ENCODE data around the gene PLA1A.
"Not testable (repeated sequence)": the region's sequence is repeated elsewhere in the genome, so short reads cannot be mapped to it uniquely, and the experiment has no call there.

PLA1A gene

GRCh38 chr3:119677641-119677934, 79.9 kb downstream of the PLA1A start:
- ChIA-PET POLR2A (interaction anchor here (0.6 kb wide), 1 partner anchor 93 kb away, joined by 3 read pairs; no protein-coding TSS in a partner anchor), CTCF (no interaction called here)
- Histone ChIP-seq H3K36me3 (ENCODE audit: control insufficient read depth in 4 of 4, insufficient read depth in 4 of 4, low read length in 3 of 4) (peaks cover 6 to 22% (median 13%) of the 10 kb centered on the region in 4 experiments), H3K4me1 (ENCODE audit: control extremely low read depth in 1 of 4, control insufficient read depth in 4 of 4, insufficient read depth in 4 of 4, low read length in 3 of 4) (peaks cover 3 to 15% (median 11%) of the 10 kb centered on the region in 4 experiments), H3K9me3 (ENCODE audit: control extremely low read depth in 1 of 5, control insufficient read depth in 4 of 5, insufficient read depth in 2 of 5, low read depth in 1 of 5, low read length in 4 of 5) (no peaks in the 10 kb centered on the region), H3K27me3 (replicated peaks in 2 of 5; ENCODE audit: control insufficient read depth in 4 of 5, insufficient read depth in 5 of 5, low read length in 4 of 5) (no peaks in the 10 kb centered on the region), H3K4me3 (ENCODE audit: control insufficient read depth in 1 of 7, extremely low read depth in 1 of 7, insufficient read depth in 4 of 7, low read depth in 2 of 7, low read length in 6 of 7) (peak overlapping the region; percentile 71 to 91 (median 87)), H3K27ac (ENCODE audit: insufficient read depth in 1 of 2, low read depth in 1 of 2, low read length in 2 of 2, poor library complexity in 1 of 2, severe bottlenecking in 2 of 2) (peak overlapping the region; percentile 69 to 86)
- WGBS (ENCODE audit: insufficient coverage), result 19% methylated on average over 2 of the region's 6 CpGs
- DNase-seq, result no peak

DNA sequence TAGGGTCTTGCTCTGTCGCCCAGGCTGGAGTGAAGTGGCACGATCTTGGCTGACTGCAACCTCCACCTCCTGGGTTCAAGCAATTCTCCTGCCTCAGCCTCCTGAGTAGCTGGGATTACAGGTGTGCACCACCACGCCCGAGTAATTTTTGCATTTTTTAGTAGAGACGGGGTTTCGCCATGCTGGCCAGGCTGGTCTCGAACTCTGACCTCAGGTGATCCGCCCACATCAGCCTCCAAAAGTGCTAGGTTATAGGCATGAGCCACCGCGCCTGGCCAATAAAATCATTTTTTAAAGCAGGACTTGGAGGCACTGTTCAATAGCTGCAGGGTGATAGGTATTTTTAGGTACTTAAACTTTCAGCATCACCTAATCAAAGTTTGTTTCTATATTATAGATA, 80.5 kb downstream of the PLA1A start:
- H3K27ac ChIP-seq (ENCODE audit: insufficient read depth in 1 of 2, low read depth in 1 of 2, low read length in 2 of 2, poor library complexity in 1 of 2, severe bottlenecking in 2 of 2); H3K27me3 ChIP-seq (replicated peaks in 2 of 5; ENCODE audit: control insufficient read depth in 4 of 5, insufficient read depth in 5 of 5, low read length in 4 of 5); H3K4me3 ChIP-seq (ENCODE audit: control insufficient read depth in 1 of 7, extremely low read depth in 1 of 7, insufficient read depth in 4 of 7, low read depth in 2 of 7, low read length in 6 of 7); DNase-seq; H3K9me3 ChIP-seq (ENCODE audit: control extremely low read depth in 1 of 5, control insufficient read depth in 4 of 5, insufficient read depth in 2 of 5, low read depth in 1 of 5, low read length in 4 of 5); POLR2A ChIA-PET: not testable (repeated sequence)
- CTCF ChIA-PET, result interaction anchor here (0.8 to 1.1 kb wide), 3 partner anchors 15 to 203 kb away, joined by 3 read pairs; no protein-coding TSS in a partner anchor
- Histone ChIP-seq H3K36me3 (ENCODE audit: control insufficient read depth in 4 of 4, insufficient read depth in 4 of 4, low read length in 3 of 4) (peaks cover 4 to 16% (median 8%) of the 10 kb centered on the region in 4 experiments), H3K4me1 (ENCODE audit: control extremely low read depth in 1 of 4, control insufficient read depth in 4 of 4, insufficient read depth in 4 of 4, low read length in 3 of 4) (peaks cover 3 to 15% (median 11%) of the 10 kb centered on the region in 4 experiments)
- 100% methylated on average over 7 of the region's 10 CpGs for WGBS (ENCODE audit: insufficient coverage)
